PC-9 (cell line): ENCODE results near the gene IRF2BPL. TPM values are rescaled to one million over a fixed set of nuclear protein-coding genes. Genes with fewer than 3 reads are reported as not detected.
"Not testable (repeated sequence)": the region's sequence is repeated elsewhere in the genome, so short reads cannot be mapped to it uniquely, and the experiment has no call there.

ENCODE experiments used
- BruUV-seq: library from RNA; stranded (reverse); fragments of 400-500 nt; replicated peaks from 2 replicates; lab custom pipeline; 2021; lab: Mats Ljungman, UMichigan
- CTCF ChIA-PET: fragments of 300-600 bp; sonication (Branson Sonifier 250); formaldehyde crosslinking; loops from one replicate; lab custom pipeline; 2022; ENCODE audit warnings: antibody characterized with exemption; lab: Charles Lee
- POLR2A ChIA-PET: fragments of 300-600 bp; sonication (Branson Sonifier 250); formaldehyde crosslinking; loops from one replicate; lab custom pipeline; 2022; ENCODE audit warnings: antibody characterized with exemption; ENCODE audit not compliant: unreplicated experiment; lab: Charles Lee
- DNase-seq, 2 experiments: peaks; one replicate each; pipeline versions ENCODE4 v3.0.0 to v3.0.0-alpha.2; 2015 to 2022; ENCODE audit warnings: mixed read lengths in 1 of 2
- H2AFZ ChIP-seq: fragments of 200-600 bp; sonication (generic); 2 replicates; pipeline ENCODE4 v1.8.1; 2017; ENCODE audit warnings: antibody characterized with exemption
- H3F3A ChIP-seq: fragments of 200-600 bp; sonication (generic); 2 replicates; pipeline ENCODE4 v1.8.1; 2017; ENCODE audit warnings: antibody characterized with exemption, mild to moderate bottlenecking, low read depth; ENCODE audit not compliant: insufficient read depth
- H3K27ac ChIP-seq: fragments of 200-600 bp; sonication (generic); 2 replicates; pipeline ENCODE4 v1.6.1; 2016; ENCODE audit warnings: mixed run types
- H3K27me3 ChIP-seq: fragments of 200-600 bp; sonication (generic); 2 replicates; pipeline ENCODE4 v1.6.1; 2016; ENCODE audit warnings: low read depth, mixed run types; ENCODE audit not compliant: insufficient read depth
- H3K36me3 ChIP-seq: fragments of 200-600 bp; sonication (generic); 2 replicates; pipeline ENCODE4 v1.6.1; 2016; ENCODE audit warnings: low read depth, mixed run types
- H3K4me1 ChIP-seq: fragments of 200-600 bp; sonication (generic); replicated peaks from 2 replicates; pipeline ENCODE4 v1.6.1; 2016; ENCODE audit warnings: mixed run types; ENCODE audit not compliant: insufficient read depth
- H3K4me2 ChIP-seq: fragments of 200-600 bp; sonication (generic); 2 replicates; pipeline ENCODE4 v1.6.1; 2017; ENCODE audit warnings: mixed run types
- H3K4me3 ChIP-seq: fragments of 200-600 bp; sonication (generic); 2 replicates; pipeline ENCODE4 v1.6.1; 2016; ENCODE audit warnings: mixed run types
- H3K79me2 ChIP-seq: fragments of 200-600 bp; sonication (generic); 2 replicates; pipeline ENCODE4 v1.6.1; 2017; ENCODE audit warnings: low read depth, mixed run types
- H3K9me2 ChIP-seq: fragments of 200-600 bp; sonication (generic); 2 replicates; pipeline ENCODE4 v1.8.1; 2017; ENCODE audit warnings: mild to moderate bottlenecking; ENCODE audit not compliant: insufficient read depth
- H3K9me3 ChIP-seq: fragments of 200-600 bp; sonication (generic); 2 replicates; pipeline ENCODE4 v1.8.1; 2016; ENCODE audit warnings: low read depth; ENCODE audit not compliant: insufficient read depth
- H4K20me1 ChIP-seq: fragments of 200-600 bp; sonication (generic); 2 replicates; pipeline ENCODE4 v1.8.1; 2017; ENCODE audit not compliant: insufficient read depth
- EZH2 ChIP-seq: fragments of 200-600 bp; sonication (generic); IDR thresholded peaks from 2 replicates; pipeline ENCODE4 v1.8.0; 2017; ENCODE audit warnings: antibody characterized with exemption, low read depth
- intact Hi-C: fragments of 100-400 bp; cut with micrococcal nuclease; formaldehyde crosslinking; loops from one replicate; pipeline ENCODE4 v1.10.0; 2022; ENCODE audit not compliant: unreplicated experiment
- total RNA-seq: library from RNA; stranded (reverse); gene quantifications from 2 replicates; pipeline ENCODE4 v1.2.3, GENCODE V29; 2021
- TF ChIP-seq, protein P1 (sequence below): fragments of 200-600 bp; sonication (generic); conservative IDR thresholded peaks from 2 replicates; pipeline ENCODE4 v1.6.1; 2017; ENCODE audit warnings: mixed run types, antibody characterized with exemption, mild to moderate bottlenecking, moderate library complexity

IRF2BPL gene
- total RNA-seq, 1 experiment from 2014 or later, result 74.6 TPM

DNA sequence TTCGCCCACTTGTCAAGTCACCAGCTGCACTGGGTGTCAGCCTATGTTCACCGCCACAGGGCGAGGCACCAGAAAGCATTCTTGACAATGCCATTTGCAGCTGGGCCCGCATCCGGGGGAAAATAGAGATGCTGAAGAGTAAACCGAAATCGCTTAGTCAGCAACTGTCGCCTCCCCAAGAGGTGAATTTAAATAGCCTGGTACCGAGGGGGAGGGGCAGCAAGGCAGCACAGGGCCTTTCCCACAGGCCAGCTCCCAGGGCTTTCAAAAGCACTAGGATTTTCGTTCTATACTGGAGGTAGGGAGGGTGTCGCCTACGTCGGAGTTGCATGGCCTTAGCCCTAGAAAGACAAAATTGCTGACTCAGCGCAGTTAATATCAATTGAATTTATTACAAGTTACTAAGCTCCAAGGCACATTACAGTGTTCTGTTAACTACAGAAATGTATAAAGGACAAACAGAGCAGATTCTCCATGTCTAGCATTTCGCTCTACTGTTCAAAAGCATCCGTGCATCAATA lies 4.3 kb downstream of the IRF2BPL start:
- no peak for DNase-seq
- H3K27ac ChIP-seq, result peak overlapping the region; percentile 17
- H3K4me2 ChIP-seq, result peak overlapping the region; percentile 92
- no peaks in the 10 kb centered on the region for H3K9me2 ChIP-seq
- intact Hi-C loops, result loop anchor here (1.0 kb wide), 1 partner anchor 105 kb away; no protein-coding TSS in a partner anchor
- BruUV-seq, result no TSS peak
- H3K4me1 ChIP-seq, result peaks cover 41% of the 10 kb centered on the region
- ChIA-PET POLR2A (interaction anchor here (0.6 to 0.7 kb wide), 5 partner anchors 10 to 71 kb away, joined by 3 to 7 read pairs (median 5); no protein-coding TSS in a partner anchor), CTCF (interaction anchor here (0.6 to 1.8 kb wide), 8 partner anchors 16 to 105 kb away, joined by 3 to 13 read pairs (median 7); no protein-coding TSS in a partner anchor)
- H3F3A ChIP-seq, result peaks cover 45% of the 10 kb centered on the region
- TF ChIP-seq EZH2, result no peak
- TF ChIP-seq, protein P1, sequence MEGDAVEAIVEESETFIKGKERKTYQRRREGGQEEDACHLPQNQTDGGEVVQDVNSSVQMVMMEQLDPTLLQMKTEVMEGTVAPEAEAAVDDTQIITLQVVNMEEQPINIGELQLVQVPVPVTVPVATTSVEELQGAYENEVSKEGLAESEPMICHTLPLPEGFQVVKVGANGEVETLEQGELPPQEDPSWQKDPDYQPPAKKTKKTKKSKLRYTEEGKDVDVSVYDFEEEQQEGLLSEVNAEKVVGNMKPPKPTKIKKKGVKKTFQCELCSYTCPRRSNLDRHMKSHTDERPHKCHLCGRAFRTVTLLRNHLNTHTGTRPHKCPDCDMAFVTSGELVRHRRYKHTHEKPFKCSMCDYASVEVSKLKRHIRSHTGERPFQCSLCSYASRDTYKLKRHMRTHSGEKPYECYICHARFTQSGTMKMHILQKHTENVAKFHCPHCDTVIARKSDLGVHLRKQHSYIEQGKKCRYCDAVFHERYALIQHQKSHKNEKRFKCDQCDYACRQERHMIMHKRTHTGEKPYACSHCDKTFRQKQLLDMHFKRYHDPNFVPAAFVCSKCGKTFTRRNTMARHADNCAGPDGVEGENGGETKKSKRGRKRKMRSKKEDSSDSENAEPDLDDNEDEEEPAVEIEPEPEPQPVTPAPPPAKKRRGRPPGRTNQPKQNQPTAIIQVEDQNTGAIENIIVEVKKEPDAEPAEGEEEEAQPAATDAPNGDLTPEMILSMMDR, result no peak
- peaks cover 13% of the 10 kb centered on the region for H4K20me1 ChIP-seq
- no peaks in the 10 kb centered on the region for H3K9me3 ChIP-seq
- H3K4me3 ChIP-seq, result peak overlapping the region; percentile 64
- peaks cover 16% of the 10 kb centered on the region for H3K36me3 ChIP-seq
- no peak overlapping the region for H2AFZ ChIP-seq
- H3K27me3 ChIP-seq, result no peaks in the 10 kb centered on the region
- peaks cover 69% of the 10 kb centered on the region for H3K79me2 ChIP-seq

DNA sequence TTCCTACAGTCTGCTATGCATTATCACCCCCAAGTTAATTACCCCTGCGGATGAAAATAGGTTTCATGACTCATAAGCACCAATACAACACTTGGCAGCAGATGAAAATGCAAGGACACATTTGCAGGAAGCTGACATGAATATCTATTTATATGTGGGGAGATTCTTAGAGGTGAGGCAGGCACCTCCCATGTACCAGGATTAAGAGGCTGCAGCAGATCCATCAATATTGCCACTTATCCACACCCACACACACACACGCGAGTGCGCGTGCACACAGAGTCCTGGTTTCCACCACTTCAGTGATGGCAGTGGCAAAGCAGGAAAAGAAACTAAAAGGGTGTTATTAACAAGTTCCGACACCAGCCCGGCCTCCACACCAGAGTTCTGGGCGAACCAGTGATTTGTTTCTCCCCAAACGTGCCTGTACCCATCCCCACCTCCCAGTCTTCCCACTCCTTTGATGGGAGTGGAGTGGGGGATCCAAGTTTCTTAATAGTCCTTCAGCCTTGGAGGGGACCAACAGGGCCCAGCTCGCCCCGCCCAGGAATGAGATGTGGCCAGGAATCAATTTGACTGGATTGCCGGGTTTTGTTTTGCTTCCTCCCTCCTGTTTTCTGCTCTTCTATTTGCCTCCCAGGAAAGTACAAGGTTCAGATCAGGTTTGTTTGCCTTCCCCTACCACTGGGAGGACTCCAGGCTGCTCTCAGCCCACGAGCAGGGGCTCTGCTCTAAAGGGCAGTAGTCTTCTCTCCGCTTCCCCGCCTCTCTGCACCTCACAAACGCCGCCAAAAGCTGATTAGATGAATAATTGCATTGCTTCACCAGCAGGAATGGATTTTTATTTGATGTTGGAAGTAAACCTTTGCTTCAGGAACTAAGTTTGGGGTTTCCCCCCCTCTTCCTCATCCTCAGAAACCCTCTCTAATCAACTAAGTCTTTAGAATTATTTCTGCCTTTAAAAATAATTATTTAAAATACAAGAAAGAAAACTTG lies 5.2 kb downstream of the IRF2BPL start:
- TF ChIP-seq, protein P1, result no peak
- TF ChIP-seq EZH2, result no peak
- intact Hi-C loops, result loop anchor here (2.0 kb wide), 1 partner anchor 14 kb away; no protein-coding TSS in a partner anchor
- no TSS peak for BruUV-seq
- ChIA-PET POLR2A (interaction anchor here (0.6 to 1.0 kb wide), 4 partner anchors 9 to 70 kb away, joined by 3 to 7 read pairs (median 4); no protein-coding TSS in a partner anchor), CTCF (interaction anchor here (0.6 kb wide), 1 partner anchor 18 kb away, joined by 3 read pairs; no protein-coding TSS in a partner anchor)
- DNase-seq, result peak in 1 of 2 experiments; percentile 61
- Histone ChIP-seq H3K4me3 (peak overlapping the region; percentile 64), H3K9me2 (no peaks in the 10 kb centered on the region), H3K27ac (peak overlapping the region; percentile 17), H3K4me2 (peak overlapping the region; percentile 92), H2AFZ (no peak overlapping the region), H3K4me1 (peaks cover 40% of the 10 kb centered on the region), H3K79me2 (peaks cover 69% of the 10 kb centered on the region), H4K20me1 (peaks cover 13% of the 10 kb centered on the region), H3F3A (peaks cover 40% of the 10 kb centered on the region), H3K9me3 (no peaks in the 10 kb centered on the region), H3K27me3 (no peaks in the 10 kb centered on the region), H3K36me3 (peaks cover 16% of the 10 kb centered on the region)

DNA sequence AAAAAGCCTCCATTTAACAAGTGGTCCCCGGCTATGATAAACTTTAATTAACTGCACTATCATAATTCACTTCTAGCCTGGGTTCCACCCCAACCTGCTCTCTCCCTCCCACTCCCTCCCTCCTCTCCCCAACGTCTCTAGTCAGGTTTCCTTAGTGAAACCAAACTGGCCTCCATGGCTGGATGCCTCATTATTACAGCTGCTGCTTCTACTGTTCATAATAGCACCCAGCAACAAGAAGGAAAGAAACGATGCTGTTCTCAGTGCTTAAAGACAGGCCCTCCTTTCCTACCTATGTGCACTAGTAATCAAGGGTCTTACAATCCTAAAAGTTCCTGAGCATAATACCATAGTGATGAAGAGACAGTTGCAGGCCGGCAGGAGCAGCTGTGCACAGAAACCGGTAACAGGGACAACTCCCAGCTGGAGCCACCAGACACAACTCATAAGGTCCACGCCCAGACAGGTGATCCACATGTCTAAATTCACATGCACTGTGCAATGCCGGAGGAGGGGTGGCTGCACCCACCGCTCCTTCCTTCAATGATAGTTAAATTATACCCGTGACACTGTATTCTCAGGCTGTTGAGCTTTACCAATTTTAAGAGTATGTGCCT lies 6.2 kb downstream of the IRF2BPL start:
- TF ChIP-seq, protein P1, result no peak
- TF ChIP-seq EZH2, result no peak
- Histone ChIP-seq H3K4me3 (no peak overlapping the region), H3K27ac (peak overlapping the region; percentile 18; the same call in 1 of the 2 replicates), H3K36me3 (peaks cover 16% of the 10 kb centered on the region), H2AFZ (no peak overlapping the region), H3K9me2 (no peaks in the 10 kb centered on the region), H3K4me2 (peak overlapping the region; percentile 92; the same call in 1 of the 2 replicates), H4K20me1 (peaks cover 13% of the 10 kb centered on the region), H3K27me3 (no peaks in the 10 kb centered on the region), H3K4me1 (peaks cover 40% of the 10 kb centered on the region), H3K9me3 (no peaks in the 10 kb centered on the region), H3K79me2 (peaks cover 61% of the 10 kb centered on the region), H3F3A (peaks cover 35% of the 10 kb centered on the region)
- POLR2A ChIA-PET, result interaction anchor here (0.5 to 1.0 kb wide), 3 partner anchors 61 to 794 kb away, joined by 3 to 16 read pairs (median 13); no protein-coding TSS in a partner anchor
- BruUV-seq, result no TSS peak
- CTCF ChIA-PET, result interaction anchor here (0.6 kb wide), 1 partner anchor 42 kb away, joined by 16 read pairs; no protein-coding TSS in a partner anchor
- intact Hi-C loops, result loop anchor here (2.0 kb wide), 1 partner anchor 14 kb away; no protein-coding TSS in a partner anchor
- DNase-seq, result no peak

DNA sequence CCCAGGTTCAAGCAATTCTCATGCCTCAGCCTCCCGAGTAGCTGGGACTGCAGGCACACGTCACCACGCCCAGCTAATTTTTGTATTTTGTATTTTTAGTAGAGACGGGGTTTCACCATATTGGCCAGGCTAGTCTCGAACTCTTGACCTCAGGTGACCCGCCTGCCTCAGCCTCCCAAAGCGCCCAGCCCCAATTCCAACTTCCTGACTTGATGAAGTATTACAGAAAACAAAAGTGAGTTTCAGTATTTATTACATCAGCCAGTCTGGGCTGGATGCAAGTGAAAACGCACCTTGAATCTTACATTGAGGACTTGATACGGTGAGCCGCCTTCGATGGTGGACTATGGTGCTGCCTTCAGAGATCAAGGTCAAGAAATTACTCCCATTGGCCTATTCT lies 7.1 kb downstream of the IRF2BPL start:
- CTCF ChIA-PET, H3K9me2 ChIP-seq, H3K9me3 ChIP-seq, intact Hi-C loops, DNase-seq, H3K27me3 ChIP-seq, H3K4me3 ChIP-seq, H2AFZ ChIP-seq, H3K4me2 ChIP-seq, BruUV-seq: not testable (repeated sequence)
- H3K79me2 ChIP-seq, result peaks cover 53% of the 10 kb centered on the region
- H4K20me1 ChIP-seq, result peaks cover 13% of the 10 kb centered on the region
- POLR2A ChIA-PET, result interaction anchor here (0.6 kb wide), 1 partner anchor 793 kb away, joined by 13 read pairs; no protein-coding TSS in a partner anchor
- H3F3A ChIP-seq, result peaks cover 35% of the 10 kb centered on the region
- H3K4me1 ChIP-seq, result peaks cover 40% of the 10 kb centered on the region
- H3K36me3 ChIP-seq, result peaks cover 16% of the 10 kb centered on the region
- 0 out of 2 replicates have a peak overlapping the region, but pooled peaks have one; percentile 18 for H3K27ac ChIP-seq
